Heart left ventricle (tissue), 16 donors: ENCODE data around the gene DOCK4. TPM values are rescaled to one million over a fixed set of nuclear protein-coding genes. Genes with fewer than 3 reads are reported as not detected.
A peak's percentile ranks its signal among the peaks of the same experiment; 100 is the strongest.

Experiments
- ATAC-seq, 4 donors: fragments of 200-7000 bp; cut with Tn5 transposase; one replicate each; pipeline ENCODE4 v1.9.1; 2020 to 2022; ENCODE audit warnings: moderate library complexity in 4 of 4, mild to moderate bottlenecking in 3 of 4, moderate number of reproducible peaks in 1 of 4
- DNase-seq, 5 donors: peaks; one replicate each; pipeline ENCODE4 v3.0.0-alpha.2; 2020
- H3K27ac ChIP-seq, 12 donors: fragments of 200-600 bp; sonication (generic) in 4 of 12; one replicate each; pipeline versions ENCODE4 v1.5.0 to v1.8.0; 2016 to 2022; ENCODE audit warnings: mild to moderate bottlenecking in 2 of 12
- H3K27me3 ChIP-seq, 9 donors: fragments of 200-600 bp; sonication (generic) in 2 of 9; one replicate each; pipeline versions ENCODE4 v1.5.1 to v1.8.0; 2016 to 2022; ENCODE audit warnings: mild to moderate bottlenecking in 3 of 9
- H3K36me3 ChIP-seq, 9 donors: fragments of 200-600 bp; sonication (generic) in 2 of 9; one replicate each; pipeline versions ENCODE4 v1.5.0 to v1.8.0; 2018 to 2022; ENCODE audit warnings: mild to moderate bottlenecking in 2 of 9
- H3K4me1 ChIP-seq, 12 donors: fragments of 200-600 bp; sonication (generic) in 4 of 12; one replicate each; pipeline versions ENCODE4 v1.5.0 to v1.8.0; 2016 to 2022; ENCODE audit warnings: mild to moderate bottlenecking in 3 of 12
- H3K4me3 ChIP-seq, 12 donors: fragments of 200-600 bp; sonication (generic) in 4 of 12; one replicate each; pipeline versions ENCODE4 v1.5.0 to v1.8.0; 2017 to 2022; ENCODE audit warnings: mild to moderate bottlenecking in 9 of 12, moderate library complexity in 4 of 12
- H3K9me3 ChIP-seq, 12 donors: fragments of 200-600 bp; sonication (generic) in 4 of 12; one replicate each; pipeline versions ENCODE4 v1.5.0 to v1.8.0; 2016 to 2022; ENCODE audit warnings: mild to moderate bottlenecking in 1 of 12
- CTCF ChIP-seq, 12 donors: fragments of 200-600 bp; sonication (generic) in 4 of 12; IDR thresholded peaks; one replicate each; pipeline versions ENCODE4 v1.5.0 to v1.8.0; 2018 to 2022; ENCODE audit warnings: antibody characterized with exemption in 12 of 12, mild to moderate bottlenecking in 5 of 12
- POLR2A ChIP-seq, 2 donors: fragments of 450-650 bp; IDR thresholded peaks; one replicate each; pipeline ENCODE4 v1.6.1; 2017; ENCODE audit warnings: antibody characterized with exemption in 2 of 2, mild to moderate bottlenecking in 2 of 2, moderate library complexity in 2 of 2
- WGBS, 4 donors: extraction: QIAGEN DNeasy Blood & Tissue Kit in 2 of 4; methylation state at CpG; one replicate each; pipeline versions ENCODE4 v1.1.5 to v1.1.7; 2013 to 2018; 5-methylcytosine and 5-hydroxymethylcytosine counted together
- intact Hi-C, 10 donors: fragments of 100-400 bp; cut with DNase I; formaldehyde crosslinking; loops; one replicate each; pipeline versions ENCODE4 v1.11.1 to v1.14.2; 2022
- polyA plus RNA-seq, 2 donors: library from polyadenylated mRNA; stranded (reverse); fragments of 200-250 nt; gene quantifications; one replicate each; pipeline ENCODE4 v1.2.3, GENCODE V29; 2013
- total RNA-seq, 9 donors: library from RNA; depleted of rRNA in 2 of 9; stranded (reverse); fragments of >200 nt in 2 of 9; fragmentation: NEBNext Ultra II Directional in 3 of 9; extraction: Animal tissue kit (Norgen Biotek cat#: 25700) in 3 of 9; gene quantifications; one replicate each; pipeline versions ENCODE4 v1.1.0 to v1.2.4, GENCODE V29; 2016 to 2023
- donor health status: ischemic (EF 13 %, LVEDD 7.1; RV severe dilation, severe dysfunction).
- donor health status: healthy with polysubstance abuse.
- donor health status: DM: no; HTN: yes; CAD: no.
- donor health status: DM: no; HTN: no; CAD: no.
- donor health status: ischemic (EF 25% LVEDD 6.9; RV normal size, moderate dysfunction).
- donor health status: ischemic (EF 25% LVEDD 5.7; RV mildly dilated, moderate dysfunction).
- donor health status: healthy.
- donor health status: DM: yes; HTN: yes; CAD: no.
- donor health status: ischemic (EF 35%, LVEDD 5.7; RV mildly dilated, moderate dysfunction).
- donor health status: nonischemic (EF 11% LVEDD 7.7; RV severe dilation, severe dysfunction).
- donor health status: DM: yes; HTN: yes; CAD: no.
- donor health status: PGD.
- donor health status: ischemic (EF 29% LVEDD 5.4; RV normal size, mild dysfunction).
- donor health status: nonischemic (EF 23%, LVEDD 6.1; RV moderate dilation, normal function).

DOCK4 gene
- total and polyA plus RNA-seq, 11 donors: 5.1 to 40.8 (median 13.1) TPM

- 91 to 100% (median 94%) methylated on average over 3 of the region's 3 CpGs for WGBS, 4 donors
- Histone ChIP-seq H3K4me3 (no peak overlapping the region), H3K27ac (no peak overlapping the region), H3K27me3 (no peaks in the 10 kb centered on the region), H3K4me1 (peaks cover 0 to 25% (median 10%) of the 10 kb centered on the region in 12 donors), H3K36me3 (no peaks in the 10 kb centered on the region), H3K9me3 (peaks cover 0 to 7% (median 0%) of the 10 kb centered on the region in 12 donors)
- DNase-seq (no peak), ATAC-seq (no peak)
- intact Hi-C loops: no loop called here
- no peak for TF ChIP-seq CTCF (IDR thresholded peaks at IDR 0.05)
- TF ChIP-seq POLR2A (IDR thresholded peaks at IDR 0.05): no peak
Observed at GRCh38 chr7:112174192-112174591, 32.0 kb downstream of the DOCK4 start.

- no peak for DNase-seq
- WGBS, 4 donors: 58 to 79% (median 69%) methylated on average over 4 of the region's 4 CpGs
- intact Hi-C loops: no loop called here
- TF ChIP-seq POLR2A (IDR thresholded peaks at IDR 0.05) (no peak), CTCF (IDR thresholded peaks at IDR 0.05) (no peak)
- ATAC-seq: no peak
- peaks cover 0 to 25% (median 8%) of the 10 kb centered on the region in 12 donors for H3K4me1 ChIP-seq
- no peaks in the 10 kb centered on the region for H3K36me3 ChIP-seq
- H3K27ac ChIP-seq: peak overlapping the region in 6 of 12 donors; percentile 14 to 44 (median 26)
- H3K4me3 ChIP-seq: peak overlapping the region in 1 of 12 donors; percentile 7
- H3K27me3 ChIP-seq: no peaks in the 10 kb centered on the region
- peaks cover 0 to 7% (median 0%) of the 10 kb centered on the region in 12 donors for H3K9me3 ChIP-seq
Observed at GRCh38 chr7:112173568-112173905, 32.7 kb downstream of the DOCK4 start.

GRCh38 chr7:112172870-112173567, 33.2 kb downstream of the DOCK4 start:
- WGBS, 4 donors: 41 to 54% (median 44%) methylated on average over 8 of the region's 8 CpGs
- no peak for TF ChIP-seq POLR2A (IDR thresholded peaks at IDR 0.05)
- no peak for TF ChIP-seq CTCF (IDR thresholded peaks at IDR 0.05)
- intact Hi-C loops: no loop called here
- Histone ChIP-seq H3K4me1 (peaks cover 0 to 25% (median 9%) of the 10 kb centered on the region in 12 donors), H3K9me3 (peaks cover 0 to 7% (median 0%) of the 10 kb centered on the region in 12 donors), H3K4me3 (peak overlapping the region in 1 of 12 donors; percentile 7), H3K36me3 (no peaks in the 10 kb centered on the region), H3K27me3 (no peaks in the 10 kb centered on the region), H3K27ac (peak overlapping the region in 8 of 12 donors; percentile 14 to 44 (median 26))
- DNase-seq (no peak), ATAC-seq (peak; percentile 26 to 83 (median 61))

- DNase-seq: no peak
- H3K4me1 ChIP-seq: peaks cover 0 to 34% (median 11%) of the 10 kb centered on the region in 12 donors
- peaks cover 0 to 7% (median 0%) of the 10 kb centered on the region in 12 donors for H3K9me3 ChIP-seq
- H3K27me3 ChIP-seq: no peaks in the 10 kb centered on the region
- TF ChIP-seq CTCF (IDR thresholded peaks at IDR 0.05) (no peak), POLR2A (IDR thresholded peaks at IDR 0.05) (no peak)
- H3K4me3 ChIP-seq: no peak overlapping the region
- WGBS, 4 donors: 86 to 100% (median 95%) methylated on average over 1 of the region's 1 CpG
- ATAC-seq: no peak
- no peaks in the 10 kb centered on the region for H3K36me3 ChIP-seq
- H3K27ac ChIP-seq: no peak overlapping the region
- intact Hi-C loops: no loop called here
Observed at GRCh38 chr7:112171673-112172072, 34.5 kb downstream of the DOCK4 start.
